Activated CD8-positive, alpha-beta memory T cell treated with anti-CD3 and anti-CD28 coated beads for 1 hour (primary cell): ENCODE measurements around the gene HSD11B1.

Experiments
- DNase-seq, 2 donors: peaks; one replicate each; pipeline ENCODE4 v3.0.0-alpha.2; 2020; ENCODE audit warnings: low read depth in 1 of 2; ENCODE audit errors: extremely low read depth in 1 of 2

Gene HSD11B1

GRCh38 chr1:209723756-209724693 lies 19.4 kb downstream of the HSD11B1 start:
- DNase-seq = no peak

- no peak for DNase-seq
Observed at GRCh38 chr1:209727286-209727685, 22.6 kb downstream of the HSD11B1 start.

GRCh38 chr1:209727785-209728184 lies 23.1 kb downstream of the HSD11B1 start:
- no peak for DNase-seq

GRCh38 chr1:209728466-209728865 lies 23.8 kb downstream of the HSD11B1 start:
- DNase-seq = no peak

- DNase-seq = no peak
Observed at GRCh38 chr1:209729436-209729835, 24.8 kb downstream of the HSD11B1 start.

- DNase-seq = no peak
Observed at GRCh38 chr1:209732725-209733124, 28.1 kb downstream of the HSD11B1 start.

- DNase-seq = no peak
Observed at GRCh38 chr1:209733409-209734192, 29.0 kb downstream of the HSD11B1 start.

- DNase-seq = no peak
Observed at GRCh38 chr1:209736490-209737117, 32.0 kb downstream of the HSD11B1 start.

- DNase-seq = no peak
Observed at GRCh38 chr1:209737118-209737505, 32.5 kb downstream of the HSD11B1 start.

GRCh38 chr1:209738270-209738669 lies 33.6 kb downstream of the HSD11B1 start:
- DNase-seq = no peak

- DNase-seq = no peak
Observed at GRCh38 chr1:209741193-209741592, 36.5 kb downstream of the HSD11B1 start.

- DNase-seq = no peak
Observed at GRCh38 chr1:209741889-209742288, 37.2 kb downstream of the HSD11B1 start.

GRCh38 chr1:209742409-209743144 lies 37.9 kb downstream of the HSD11B1 start:
- DNase-seq = no peak

GRCh38 chr1:209743145-209743482 lies 38.5 kb downstream of the HSD11B1 start:
- DNase-seq = no peak

GRCh38 chr1:209746451-209747165 lies 42.0 kb downstream of the HSD11B1 start:
- no peak for DNase-seq

GRCh38 chr1:209747580-209748262 lies 43.1 kb downstream of the HSD11B1 start:
- DNase-seq = peak; percentile 50 to 65

GRCh38 chr1:209748620-209749019 lies 44.0 kb downstream of the HSD11B1 start:
- DNase-seq = no peak

GRCh38 chr1:209749205-209749604 lies 44.6 kb downstream of the HSD11B1 start:
- DNase-seq = no peak

- DNase-seq = no peak
Observed at GRCh38 chr1:209749670-209750323, 45.2 kb downstream of the HSD11B1 start.
